ENCODE results near the gene RNU6-9.

Gene RNU6-9

DNA sequence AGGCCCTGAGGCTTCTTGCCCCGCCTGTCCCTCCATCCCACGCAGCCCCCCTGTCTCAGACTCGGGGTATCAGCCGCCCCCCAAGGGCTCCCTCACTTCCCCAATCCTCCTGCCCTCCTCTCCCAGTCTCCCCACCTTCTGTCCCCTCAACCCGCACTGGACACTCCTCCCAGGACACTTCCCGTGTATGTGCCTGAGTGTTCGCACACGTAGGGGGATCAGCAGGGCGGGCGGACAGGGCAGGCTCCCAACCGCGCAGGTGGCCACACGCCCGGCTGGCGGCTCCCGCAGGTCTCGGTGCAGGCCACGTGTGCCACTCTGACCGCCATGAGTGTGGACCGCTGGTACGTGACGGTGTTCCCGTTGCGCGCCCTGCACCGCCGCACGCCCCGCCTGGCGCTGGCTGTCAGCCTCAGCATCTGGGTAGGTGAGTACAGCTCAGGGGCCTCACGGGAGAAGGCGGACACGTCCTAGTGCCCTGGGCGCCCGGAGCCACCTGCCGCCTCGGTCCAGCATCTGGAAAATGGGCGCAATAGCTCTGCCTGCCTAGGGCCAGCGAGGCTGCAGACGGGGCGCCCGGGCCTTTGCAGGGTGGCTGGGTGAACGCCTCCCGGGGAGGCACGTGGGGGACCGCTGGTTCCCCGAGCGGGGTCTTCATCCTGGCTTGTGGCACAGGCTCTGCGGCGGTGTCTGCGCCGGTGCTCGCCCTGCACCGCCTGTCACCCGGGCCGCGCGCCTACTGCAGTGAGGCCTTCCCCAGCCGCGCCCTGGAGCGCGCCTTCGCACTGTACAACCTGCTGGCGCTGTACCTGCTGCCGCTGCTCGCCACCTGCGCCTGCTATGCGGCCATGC is 26.1 kb downstream of the RNU6-9 start:
- peak; percentile 39 for DNase-seq

DNA sequence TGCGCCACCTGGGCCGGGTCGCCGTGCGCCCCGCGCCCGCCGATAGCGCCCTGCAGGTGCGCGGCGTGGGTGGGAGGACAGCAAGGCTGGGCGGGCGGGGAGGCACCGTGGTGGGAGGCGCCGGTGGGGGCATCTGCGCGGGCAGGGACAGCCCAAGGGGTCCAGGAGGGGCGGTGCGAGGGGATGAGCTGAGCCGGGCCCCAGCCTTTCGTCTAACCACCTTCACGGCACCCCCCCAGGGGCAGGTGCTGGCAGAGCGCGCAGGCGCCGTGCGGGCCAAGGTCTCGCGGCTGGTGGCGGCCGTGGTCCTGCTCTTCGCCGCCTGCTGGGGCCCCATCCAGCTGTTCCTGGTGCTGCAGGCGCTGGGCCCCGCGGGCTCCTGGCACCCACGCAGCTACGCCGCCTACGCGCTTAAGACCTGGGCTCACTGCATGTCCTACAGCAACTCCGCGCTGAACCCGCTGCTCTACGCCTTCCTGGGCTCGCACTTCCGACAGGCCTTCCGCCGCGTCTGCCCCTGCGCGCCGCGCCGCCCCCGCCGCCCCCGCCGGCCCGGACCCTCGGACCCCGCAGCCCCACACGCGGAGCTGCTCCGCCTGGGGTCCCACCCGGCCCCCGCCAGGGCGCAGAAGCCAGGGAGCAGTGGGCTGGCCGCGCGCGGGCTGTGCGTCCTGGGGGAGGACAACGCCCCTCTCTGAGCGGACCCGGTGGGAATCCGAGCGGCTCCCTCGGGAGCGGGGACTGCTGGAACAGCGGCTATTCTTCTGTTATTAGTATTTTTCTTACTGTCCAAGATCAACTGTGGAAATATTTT is 27.0 kb downstream of the RNU6-9 start:
- peak; percentile 39 for DNase-seq

DNA sequence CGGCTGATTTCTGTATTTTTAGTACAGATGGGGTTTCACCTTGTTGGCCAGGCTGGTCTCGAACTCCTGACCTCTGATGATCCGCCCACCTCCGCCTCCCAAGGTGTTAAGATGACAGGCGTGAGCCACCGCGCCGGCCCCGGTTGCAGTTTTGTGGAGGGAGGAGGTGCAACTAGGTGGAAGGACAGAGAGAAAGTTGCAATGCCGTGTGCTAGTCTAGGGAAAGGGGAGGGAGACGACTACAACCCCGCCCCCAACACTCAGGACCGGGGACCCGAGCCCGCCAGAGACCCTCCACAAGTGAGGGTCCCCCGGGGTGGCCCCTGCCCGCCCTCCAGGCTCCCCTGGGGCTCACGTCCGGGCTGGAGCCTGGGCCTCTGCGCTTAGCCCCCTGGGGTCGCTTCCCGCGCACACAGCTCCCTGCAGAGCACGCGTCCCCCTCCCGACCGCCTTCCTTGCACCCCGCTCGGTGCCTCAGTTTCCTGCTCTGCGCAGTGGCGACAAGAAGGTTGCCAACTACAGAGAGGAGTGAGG is 31.3 kb downstream of the RNU6-9 start:
- DNase-seq = peak; percentile 5

DNA sequence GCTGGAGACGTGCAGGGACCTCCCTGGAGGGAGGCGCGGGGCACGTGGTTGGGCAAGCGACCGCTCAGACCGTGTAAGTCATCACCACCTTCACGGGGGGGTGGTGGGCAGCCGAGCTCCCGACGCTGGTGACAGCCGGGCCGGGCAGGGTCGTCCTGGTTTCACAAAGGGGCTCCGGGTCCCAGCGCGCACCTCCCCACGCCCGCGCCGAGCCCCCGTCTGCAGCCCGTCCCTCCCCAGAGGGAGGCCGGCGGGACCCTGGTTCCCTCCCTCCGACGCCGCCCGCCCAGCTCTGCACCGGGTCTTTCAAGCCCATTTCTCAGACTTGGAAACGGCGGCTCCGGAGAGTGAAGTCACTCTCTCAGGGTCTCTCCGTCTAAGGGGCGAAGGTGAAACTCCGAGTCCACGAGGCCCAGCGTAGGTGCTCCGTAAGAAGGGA is 31.8 kb downstream of the RNU6-9 start:
- peak; percentile 85 for DNase-seq

DNA sequence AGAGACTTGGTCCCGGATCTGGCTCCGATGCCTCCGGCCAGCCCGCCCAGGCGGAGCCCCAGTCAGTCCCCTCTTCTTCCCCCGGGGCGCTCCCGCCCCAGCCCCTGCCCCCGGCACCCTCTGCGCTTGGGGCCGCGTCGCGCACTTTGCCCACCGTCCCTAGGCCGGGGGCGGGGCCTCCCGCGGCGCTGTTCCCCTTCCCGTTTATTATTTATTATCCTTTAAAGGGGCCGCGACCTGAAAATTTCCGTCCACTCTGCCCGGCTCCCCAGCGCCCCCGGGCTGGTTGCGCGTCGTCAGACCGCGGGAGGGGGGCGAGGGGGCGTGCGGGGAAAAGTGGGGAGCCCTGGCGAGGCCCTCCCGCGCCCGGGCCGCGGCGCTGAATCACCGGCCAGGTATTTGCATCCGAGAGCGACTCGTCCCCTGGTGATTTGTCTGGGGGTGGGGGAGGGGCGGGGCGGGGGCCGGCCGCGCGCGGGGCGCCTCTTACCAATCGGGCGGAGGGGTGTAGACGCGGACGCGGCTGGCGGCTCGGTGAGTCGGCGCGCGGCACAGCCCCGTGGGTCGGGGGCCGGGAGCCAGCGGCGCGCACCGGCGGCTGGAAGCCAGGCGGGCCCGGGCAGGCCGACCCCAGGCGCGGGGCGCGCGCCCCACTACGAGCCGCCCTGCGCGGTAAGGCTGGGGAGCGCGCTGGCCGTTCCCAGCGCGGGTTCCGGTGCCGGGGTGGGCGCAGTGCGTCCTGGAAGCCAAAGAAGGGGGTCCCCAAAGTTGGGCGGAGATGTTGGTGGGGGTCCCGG is 32.4 kb downstream of the RNU6-9 start, which contains the start of gene ARID3A:
Gene ARID3A, plus strand, starts transcription at position 510 of the 797 bp plus-strand sequence. CDS start 3,494 bp downstream, outside the sequence.
- DNase-seq = peak; percentile 86

DNA sequence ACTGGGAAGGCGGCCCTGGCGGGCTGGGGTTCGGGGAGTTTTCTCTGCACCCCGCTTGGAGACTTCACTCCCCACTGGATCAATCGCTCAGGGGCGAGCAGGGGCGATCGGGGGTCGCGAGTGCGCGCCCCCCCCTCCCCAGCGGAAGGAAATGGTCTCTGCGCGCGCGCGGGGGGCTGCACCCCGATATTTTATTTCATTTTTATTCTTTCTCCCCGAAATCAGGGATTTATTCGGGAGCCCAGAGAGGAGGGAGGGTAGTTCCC is 33.0 kb downstream of the RNU6-9 start:
- DNase-seq = no peak

DNA sequence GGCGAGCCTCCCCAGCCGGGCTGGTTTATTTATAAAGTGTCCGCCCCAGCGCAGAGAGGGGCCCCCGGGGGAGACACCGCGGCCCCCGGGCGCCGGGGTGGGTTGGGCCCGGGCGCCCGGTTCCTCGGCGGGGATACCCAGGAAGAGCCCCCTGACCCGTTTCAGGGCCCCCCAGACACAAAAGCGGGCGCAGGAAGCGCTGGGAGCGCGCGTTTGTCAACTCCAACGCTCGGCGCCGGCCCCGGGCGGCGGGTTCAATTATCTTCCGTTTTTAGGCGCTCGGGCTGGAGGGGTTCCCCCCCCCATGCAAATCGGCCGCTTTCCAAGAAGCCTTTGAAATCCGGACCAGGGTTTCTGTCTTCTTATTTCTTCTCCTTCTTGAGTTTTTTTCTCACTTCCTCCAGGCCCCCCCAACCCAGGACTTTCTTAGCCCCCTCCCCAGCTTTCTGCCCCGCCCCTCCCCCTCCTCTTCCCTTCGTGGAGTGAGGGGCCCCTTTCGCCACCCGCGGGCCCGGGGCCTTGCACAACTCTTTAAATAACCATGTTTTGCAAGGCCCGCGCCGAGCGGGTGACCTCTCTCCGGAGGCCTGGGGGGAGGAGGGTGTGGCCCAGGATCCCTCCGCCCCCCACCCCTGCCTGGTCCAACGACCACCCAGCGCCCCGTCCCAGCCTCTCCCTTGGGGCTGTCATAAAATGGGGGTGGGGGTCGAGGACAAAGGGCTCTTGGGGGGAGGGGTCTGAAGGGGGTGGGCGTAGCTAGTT is 33.5 kb downstream of the RNU6-9 start:
- DNase-seq = no peak

DNA sequence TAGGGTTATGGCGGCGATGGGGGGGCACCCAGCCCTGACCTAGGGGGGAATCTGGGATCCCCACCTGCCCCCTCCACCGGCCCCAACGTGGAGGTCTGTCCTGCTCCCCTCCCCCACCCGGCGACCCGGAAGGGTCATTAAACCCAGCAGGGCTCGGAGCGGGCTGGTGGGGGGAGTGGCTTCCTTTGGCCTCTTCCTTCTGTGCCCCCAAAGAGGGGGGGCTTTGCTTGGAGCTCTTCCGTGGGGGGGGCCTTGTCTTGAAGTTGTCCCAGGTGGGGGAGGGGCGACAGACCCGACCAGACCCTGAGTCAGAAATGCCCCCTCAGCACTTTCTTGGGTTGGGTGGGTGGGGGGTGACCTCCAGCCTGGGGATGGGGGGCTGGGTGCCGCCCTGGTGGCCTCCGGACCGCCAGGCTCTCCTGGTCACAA is 34.1 kb downstream of the RNU6-9 start:
- DNase-seq = no peak

DNA sequence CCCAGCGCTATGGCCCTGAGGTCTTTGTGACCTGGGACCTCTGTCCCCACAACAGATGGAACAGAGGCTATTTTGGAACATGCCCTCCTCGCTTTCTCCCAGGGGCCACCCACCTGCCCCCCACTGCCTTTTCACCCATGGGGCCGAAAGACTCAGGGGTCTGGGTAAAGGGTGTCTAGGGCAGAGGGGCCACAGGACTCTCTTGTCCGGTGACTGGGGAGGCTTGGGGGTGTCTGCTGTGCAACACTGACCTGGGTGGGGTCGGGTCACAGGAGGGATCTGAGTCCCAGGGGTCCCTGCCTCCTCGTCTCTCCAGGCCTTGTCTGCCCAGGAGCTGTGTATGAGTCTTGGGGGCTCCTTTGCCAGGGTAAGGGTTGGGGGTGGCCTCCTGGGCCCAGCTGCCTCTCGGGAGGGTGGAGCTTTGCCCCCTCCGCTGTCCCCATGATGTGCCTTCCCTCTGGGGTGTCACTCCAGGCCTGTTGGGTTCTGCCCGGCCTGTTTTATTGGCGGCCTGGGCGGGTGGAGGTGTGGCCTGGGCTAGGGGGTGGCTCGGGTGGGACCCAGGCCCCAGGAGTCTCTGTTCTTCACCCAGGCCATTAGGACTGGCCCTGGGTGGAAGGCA is 34.6 kb downstream of the RNU6-9 start:
- no peak for DNase-seq

DNA sequence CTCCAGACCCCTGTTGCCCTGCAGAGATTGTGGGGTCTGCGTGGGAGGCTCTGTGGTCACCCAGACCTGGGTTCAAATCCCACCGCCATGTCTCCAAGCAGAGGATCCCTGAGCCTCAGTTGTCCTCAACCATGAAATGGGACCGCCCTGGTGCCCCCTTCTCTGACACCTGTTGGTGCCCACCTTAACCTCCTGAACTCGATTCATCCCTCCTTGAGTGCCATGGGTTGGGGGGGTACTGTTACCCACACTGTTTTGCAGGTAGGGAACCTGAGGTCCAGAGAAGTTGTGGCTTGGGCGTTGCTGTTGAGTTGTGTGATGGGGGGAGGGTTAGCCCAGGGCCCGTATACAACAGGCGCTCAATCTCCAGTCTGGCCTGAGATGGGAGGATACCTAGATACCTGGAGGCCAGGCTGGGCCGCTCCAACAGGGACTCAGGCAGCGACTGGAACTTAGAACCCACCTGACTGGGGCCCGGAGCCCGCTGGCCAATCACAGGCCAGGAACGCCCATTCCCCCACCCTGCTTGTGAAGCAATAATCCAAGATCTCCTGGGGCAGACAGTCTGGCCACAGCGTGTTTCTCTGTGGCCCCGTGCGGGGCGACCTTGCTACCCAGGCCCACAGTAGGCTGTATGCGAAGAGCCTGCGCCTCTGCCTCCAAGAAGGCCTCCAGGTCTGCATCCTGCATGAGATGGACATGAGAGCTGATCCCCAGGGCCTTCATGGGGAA is 35.4 kb downstream of the RNU6-9 start:
- no peak for DNase-seq

DNA sequence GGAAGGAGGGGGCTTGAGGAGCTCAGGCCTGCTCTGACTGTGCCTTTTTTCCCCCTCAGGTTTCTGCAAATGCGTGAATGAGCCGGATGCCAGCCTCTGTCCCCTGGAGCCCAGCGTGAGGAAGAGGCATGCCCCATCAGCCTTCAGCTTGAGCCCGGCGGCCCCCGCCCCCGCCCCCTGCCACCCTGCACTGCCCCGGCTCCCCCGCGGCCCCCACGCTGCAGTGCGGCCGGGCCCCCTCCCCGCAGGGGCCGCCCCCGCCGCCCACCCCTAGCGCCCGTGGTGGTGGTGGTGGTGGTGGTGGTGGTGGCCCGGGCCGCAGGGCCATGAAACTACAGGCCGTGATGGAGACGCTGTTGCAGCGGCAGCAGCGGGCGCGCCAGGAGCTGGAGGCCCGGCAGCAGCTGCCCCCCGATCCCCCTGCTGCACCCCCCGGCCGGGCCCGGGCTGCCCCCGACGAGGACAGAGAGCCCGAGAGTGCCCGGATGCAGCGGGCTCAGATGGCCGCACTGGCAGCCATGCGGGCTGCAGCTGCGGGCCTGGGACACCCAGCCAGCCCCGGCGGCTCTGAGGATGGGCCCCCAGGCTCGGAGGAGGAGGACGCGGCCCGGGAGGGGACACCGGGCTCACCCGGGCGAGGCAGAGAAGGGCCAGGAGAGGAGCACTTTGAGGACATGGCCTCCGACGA is 36.1 kb downstream of the RNU6-9 start:
- DNase-seq = no peak

DNA sequence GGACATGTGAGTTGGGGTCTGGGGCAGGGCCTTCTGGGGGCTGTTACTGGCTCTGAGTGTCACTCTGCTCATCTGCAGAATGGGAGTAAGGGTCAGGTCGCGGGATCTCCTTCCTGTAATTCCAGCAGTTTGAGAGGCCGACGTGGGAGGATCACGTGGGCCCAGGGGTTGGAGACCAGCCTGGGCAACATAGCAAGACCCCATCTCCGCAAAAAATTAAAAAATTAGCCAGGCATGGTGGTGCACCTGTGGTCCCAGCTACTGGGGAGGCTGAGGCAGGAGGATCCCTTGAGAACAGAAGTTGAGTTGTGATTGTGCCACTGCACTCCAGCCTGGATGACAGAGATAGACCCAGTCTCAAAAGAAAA is 36.6 kb downstream of the RNU6-9 start:
- DNase-seq = no peak

DNA sequence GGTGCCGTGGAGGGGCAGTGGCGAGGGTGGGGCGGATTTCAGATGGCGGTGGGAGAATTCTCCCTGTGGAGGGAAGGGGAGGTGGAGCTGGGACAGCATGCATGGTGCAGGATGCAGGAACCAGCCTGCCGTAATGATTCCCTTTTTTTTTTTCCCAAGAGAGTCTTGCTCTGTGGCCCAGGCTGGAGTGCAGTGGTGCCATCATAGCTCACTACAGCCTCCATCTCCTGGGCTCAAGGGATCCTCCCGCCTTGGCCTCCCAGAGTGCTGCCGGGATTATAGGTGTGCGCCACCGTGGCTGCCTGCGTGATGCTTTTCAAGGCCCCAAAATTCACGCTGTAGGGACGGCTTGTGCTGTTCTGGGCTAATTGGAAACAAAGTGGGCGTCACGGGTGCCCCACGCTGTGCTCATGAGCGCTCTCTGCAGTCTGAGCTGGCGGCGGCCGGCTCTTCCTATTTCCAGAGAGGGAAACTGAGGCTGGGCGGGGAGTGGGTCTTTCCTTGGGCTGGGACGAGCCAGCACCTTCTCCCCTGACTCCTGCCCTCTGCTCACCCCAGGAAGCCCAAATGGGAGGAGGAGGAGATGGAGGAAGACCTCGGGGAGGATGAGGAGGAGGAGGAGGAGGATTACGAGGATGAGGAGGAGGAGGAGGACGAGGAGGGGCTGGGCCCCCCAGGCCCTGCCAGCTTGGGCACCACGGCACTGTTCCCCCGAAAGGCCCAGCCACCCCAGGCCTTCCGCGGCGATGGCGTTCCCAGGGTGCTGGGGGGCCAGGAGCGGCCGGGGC is 38.8 kb downstream of the RNU6-9 start:
- no peak for DNase-seq

DNA sequence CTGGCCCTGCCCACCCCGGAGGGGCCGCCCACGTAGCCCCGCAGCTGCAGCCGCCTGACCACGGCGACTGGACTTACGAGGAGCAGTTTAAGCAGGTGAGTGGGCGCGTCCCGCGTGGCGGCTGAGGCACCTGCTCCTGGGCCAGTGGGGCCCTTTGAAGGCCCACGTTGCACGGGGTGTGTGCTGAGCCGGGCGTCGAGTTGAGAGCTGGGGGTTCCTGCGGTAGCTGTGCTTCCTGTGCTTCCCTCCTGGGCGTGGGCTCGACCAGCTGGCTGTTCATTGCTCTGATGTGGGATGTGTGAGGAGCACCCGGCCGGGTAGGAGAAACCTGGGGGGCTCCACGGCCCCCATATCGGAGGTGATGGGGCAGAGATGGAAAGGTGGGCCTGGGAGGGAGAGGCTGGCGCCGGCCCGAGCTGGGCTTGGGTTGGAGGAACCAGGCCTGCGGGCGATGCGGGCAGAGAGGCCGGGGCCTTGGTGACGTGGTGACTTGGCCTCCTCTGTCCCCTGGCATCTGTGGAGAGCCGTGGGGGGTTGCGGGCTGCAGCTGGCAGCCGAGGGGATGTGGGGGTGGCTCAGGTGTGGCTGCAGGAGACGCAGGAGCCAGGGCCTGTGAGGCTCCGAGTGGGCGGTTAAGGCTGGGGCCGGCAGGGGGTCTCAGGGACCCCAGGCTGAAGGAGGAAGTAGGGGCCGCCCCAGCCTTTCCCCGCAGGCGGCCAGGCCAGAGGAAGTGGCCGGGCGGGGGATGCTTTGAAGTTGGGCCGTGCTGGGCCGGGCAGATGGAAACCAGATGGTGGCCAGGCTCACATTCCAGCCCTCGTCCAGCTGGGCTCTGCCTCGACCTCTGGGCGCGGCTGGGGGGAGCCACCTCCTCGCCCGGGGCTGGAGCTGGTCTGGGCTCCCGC is 39.6 kb downstream of the RNU6-9 start:
- DNase-seq = no peak

DNA sequence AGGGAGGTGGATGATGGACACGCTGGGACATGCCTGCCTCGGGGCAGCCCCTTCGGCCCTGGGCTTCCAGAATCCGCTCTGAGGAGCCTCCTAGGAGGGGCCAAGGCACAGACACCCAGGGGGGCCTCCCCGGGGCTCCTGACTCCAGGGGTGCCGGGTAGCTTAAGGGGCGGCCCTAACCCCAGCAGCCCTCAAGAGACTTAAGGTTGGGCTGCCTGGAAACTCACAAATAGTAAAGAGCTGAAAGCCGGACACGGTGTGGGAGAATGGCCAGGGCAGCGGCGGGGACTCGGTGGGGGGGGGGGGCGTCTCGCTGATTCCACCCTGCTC is 40.2 kb downstream of the RNU6-9 start:
- no peak for DNase-seq

DNA sequence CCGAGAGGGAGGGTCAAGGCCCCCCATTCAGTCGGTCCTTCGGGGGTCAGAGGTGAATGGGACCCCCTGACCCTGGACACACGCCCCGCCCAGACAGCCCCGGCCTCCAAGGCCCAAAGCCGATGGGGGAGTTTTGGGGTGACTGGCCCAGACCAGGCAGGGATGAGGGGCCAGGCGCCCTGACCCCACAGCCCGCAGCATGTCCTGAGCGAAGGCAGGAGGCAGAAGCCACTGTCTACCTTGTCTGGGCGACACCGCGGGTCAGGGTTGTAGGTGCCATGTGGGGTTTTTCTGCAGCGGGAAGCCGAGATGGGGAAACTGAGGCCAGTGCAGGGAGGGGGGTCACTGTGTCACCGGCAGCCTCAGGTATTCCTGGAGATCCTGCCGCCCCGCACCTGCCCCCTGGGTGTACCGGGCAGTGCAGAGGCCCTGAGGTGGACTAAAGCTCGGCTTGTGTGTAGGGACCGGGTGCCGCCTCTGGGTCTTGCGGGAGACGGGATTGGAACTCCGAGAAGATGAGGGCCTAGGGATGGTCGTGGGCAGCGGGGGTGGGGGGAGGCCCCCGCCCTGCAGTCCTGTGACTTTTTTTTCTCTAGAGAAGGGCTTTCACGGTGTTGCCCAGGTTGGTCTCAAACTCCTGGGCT is 41.0 kb downstream of the RNU6-9 start:
- DNase-seq = no peak

DNA sequence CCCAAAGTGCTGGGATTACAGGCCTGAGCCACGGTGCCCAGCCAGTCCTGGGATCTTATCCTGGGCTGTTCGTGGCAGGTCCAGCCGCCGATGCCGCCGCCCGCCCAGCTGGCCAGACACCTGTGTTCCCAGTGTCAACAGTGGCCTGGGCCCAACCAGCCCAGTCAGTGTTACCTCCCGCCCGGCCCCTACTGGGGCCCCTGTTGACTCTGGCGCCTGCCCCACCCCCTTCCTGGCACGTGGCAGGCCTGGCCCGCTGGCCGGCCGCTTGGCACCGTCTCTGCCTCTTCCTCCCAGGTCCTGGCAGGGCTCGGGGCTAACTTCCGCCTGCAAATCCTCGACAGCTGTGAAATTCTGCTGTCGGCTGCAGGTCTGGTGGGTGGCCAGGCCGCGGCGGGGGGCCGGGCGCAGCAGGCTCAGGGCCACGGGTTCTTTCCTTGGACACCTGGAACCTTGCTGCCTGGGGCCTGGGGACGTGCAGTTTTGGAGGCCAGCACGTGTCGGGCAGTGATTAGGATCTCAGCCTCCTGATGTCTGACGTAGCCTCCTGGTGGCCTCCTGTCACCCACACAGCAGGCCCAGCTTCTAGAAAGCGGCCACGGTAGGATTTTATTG is 41.7 kb downstream of the RNU6-9 start:
- peak; percentile 93 for DNase-seq

DNA sequence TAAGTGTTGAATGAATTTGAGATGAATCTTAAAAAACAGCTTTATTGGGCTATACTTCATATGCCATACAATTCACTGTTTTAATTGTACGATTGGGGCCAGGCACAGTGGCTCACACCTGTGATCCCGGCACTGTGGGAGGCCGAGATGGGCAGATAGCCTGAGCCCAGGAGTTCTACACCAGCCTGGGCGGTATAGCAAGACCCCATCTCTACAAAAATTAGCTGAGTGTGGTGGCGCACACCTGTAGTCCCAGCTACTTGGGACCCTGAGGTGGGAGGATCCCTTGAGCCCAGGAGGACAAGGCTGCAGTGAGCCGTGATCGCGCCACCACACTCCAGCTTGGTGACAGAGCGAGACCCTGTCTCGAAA is 42.9 kb downstream of the RNU6-9 start:
- DNase-seq = no peak
